ENCODE measurements around the gene JPT2.

Gene JPT2, protein sequence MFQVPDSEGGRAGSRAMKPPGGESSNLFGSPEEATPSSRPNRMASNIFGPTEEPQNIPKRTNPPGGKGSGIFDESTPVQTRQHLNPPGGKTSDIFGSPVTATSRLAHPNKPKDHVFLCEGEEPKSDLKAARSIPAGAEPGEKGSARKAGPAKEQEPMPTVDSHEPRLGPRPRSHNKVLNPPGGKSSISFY

DNA sequence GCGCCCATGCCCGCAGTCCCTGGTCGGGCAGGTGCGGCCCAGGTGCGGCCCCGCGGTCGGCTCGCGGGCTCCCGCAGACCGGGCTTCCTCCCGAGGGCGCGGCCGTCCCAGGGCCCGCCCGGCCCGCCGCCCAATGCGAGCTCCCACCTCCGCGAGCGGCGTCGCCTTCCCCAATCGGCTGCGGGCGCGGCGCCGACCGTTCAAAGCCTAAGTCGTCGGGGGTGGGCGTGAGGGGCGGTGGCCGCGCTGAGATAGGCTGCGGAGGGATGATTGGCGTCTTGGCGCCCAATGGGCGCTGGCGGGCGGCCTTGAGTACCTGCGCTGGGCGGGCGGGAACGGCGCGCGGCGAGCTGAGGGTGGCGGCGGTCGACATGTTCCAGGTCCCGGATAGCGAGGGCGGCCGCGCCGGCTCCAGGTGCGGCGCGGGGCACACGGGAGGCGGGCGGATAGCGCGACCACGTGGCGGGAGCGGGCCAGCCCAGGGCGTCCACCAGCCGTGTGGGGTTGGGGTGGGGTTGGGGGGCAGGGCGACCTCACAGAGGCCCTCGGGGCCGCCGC lies at the start of gene JPT2:
Gene JPT2 (plus strand): TSS at position 338 of the 558 bp plus-strand sequence. CDS start 34 bp downstream, at position 372.
- peak within 1 kb of the TSS; percentile 80 for H3K4me3 ChIP-seq (ENCODE audit: control insufficient read depth, low read depth, low read length)
- DNase-seq (ENCODE audit: low read depth): peak; percentile 71
- TF ChIP-seq, protein P1, sequence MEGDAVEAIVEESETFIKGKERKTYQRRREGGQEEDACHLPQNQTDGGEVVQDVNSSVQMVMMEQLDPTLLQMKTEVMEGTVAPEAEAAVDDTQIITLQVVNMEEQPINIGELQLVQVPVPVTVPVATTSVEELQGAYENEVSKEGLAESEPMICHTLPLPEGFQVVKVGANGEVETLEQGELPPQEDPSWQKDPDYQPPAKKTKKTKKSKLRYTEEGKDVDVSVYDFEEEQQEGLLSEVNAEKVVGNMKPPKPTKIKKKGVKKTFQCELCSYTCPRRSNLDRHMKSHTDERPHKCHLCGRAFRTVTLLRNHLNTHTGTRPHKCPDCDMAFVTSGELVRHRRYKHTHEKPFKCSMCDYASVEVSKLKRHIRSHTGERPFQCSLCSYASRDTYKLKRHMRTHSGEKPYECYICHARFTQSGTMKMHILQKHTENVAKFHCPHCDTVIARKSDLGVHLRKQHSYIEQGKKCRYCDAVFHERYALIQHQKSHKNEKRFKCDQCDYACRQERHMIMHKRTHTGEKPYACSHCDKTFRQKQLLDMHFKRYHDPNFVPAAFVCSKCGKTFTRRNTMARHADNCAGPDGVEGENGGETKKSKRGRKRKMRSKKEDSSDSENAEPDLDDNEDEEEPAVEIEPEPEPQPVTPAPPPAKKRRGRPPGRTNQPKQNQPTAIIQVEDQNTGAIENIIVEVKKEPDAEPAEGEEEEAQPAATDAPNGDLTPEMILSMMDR (IDR thresholded peaks at IDR 0.05; ENCODE audit: control insufficient read depth, insufficient read depth, low read depth, low read length, missing control alignments): no peak

DNA sequence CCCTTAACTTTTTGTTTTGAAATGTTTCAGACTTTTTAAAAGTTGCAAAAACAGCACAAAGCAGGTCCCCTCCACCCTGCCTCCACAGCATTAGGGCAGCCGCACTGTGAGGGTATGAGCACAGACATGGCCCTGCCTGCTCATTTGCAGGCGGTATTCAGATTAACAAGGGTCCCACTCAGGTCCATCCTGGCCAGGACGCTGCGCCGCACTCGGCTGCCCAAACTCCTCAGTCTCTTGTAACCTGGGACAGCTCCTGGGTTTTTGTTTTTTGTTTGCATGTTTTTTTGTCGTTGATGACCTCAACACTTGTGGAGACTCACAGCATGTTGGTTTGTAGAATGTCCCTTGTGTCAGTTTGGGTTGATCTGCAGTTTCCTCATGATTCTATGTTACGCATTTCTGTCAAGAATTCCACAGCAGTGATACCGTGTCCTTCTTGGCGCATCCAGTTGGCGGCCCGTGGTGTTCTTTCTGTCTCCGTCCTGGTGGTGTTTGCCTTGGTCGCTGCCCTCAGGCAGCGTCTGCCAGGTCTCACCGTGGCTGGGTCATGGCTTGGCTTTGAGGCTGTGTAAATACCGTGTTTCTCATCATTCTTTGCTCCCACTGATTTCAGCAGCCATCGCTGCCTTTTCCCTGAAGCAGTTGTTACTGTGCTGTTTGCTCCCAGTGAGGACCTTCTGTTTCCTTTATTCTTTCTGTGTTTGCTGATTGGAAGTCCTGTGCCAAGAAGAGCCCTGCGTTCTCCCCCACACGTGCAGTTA lies 47.4 kb upstream of the JPT2 start:
- DNase-seq (ENCODE audit: low read depth): no peak
- TF ChIP-seq, protein P1 (IDR thresholded peaks at IDR 0.05; ENCODE audit: control insufficient read depth, insufficient read depth, low read depth, low read length, missing control alignments): no peak

DNA sequence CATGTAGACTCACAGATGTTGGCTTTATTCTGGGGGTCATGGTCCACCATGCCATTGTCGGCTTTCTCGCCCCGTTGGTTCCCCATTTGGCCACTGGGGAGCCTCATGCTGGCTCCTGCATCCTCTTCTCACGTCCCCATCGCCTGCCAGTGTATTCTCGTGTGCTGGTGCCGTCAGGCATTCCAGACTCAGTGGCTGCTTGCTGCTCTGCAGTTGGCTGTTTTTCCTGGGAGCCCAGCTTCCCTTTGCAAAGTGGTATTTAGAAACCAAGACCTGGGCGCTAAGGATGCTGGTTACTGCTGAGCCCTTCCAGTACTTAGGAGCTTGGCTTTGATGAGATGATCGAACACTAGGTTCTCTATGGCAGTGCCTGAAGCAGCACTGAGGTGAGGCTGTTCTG lies 46.8 kb upstream of the JPT2 start:
- TF ChIP-seq, protein P1 (IDR thresholded peaks at IDR 0.05; ENCODE audit: control insufficient read depth, insufficient read depth, low read depth, low read length, missing control alignments): no peak
- no peak overlapping the region for H3K4me3 ChIP-seq (ENCODE audit: control insufficient read depth, low read depth, low read length)
- no peak for DNase-seq (ENCODE audit: low read depth)

More for the DNA sequence above, 47.4 kb upstream of the JPT2 start:
- no peak overlapping the region for H3K4me3 ChIP-seq (ENCODE audit: control insufficient read depth, low read depth, low read length)

DNA sequence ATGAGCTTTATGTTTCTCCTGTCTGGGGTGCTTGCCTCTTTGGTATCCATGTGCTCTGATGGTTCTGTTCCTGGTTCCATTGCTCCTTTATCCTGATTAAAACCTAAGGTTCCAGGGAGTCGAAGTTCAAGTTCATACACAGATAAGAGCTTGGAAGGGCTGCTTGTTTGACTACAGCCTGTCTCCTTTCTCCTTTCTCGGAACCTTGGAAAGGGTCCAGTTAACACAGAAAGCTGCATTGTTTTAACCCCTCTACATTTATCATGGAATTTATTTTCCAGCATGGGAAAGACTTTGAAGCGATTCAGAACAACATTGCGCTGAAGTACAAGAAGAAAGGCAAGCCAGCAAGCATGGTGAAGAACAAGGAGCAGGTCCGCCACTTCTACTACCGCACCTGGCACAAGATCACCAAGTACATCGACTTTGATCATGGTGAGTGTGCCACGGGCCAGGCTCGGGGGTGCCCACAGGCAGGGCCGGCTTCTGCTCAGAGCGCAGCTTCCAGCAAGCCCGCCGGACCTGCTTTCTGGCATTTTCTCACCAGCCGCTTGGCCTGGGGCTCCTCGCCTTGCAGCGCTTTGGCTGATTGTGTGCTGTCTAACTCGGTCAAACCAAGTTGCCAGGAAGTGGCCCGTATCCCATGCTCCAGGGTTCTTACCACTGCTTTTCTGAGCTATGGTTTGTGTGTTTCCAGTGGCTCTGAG lies 46.0 kb upstream of the JPT2 start:
- DNase-seq (ENCODE audit: low read depth): no peak
- H3K4me3 ChIP-seq (ENCODE audit: control insufficient read depth, low read depth, low read length): no peak overlapping the region
- TF ChIP-seq, protein P1 (IDR thresholded peaks at IDR 0.05; ENCODE audit: control insufficient read depth, insufficient read depth, low read depth, low read length, missing control alignments): no peak

DNA sequence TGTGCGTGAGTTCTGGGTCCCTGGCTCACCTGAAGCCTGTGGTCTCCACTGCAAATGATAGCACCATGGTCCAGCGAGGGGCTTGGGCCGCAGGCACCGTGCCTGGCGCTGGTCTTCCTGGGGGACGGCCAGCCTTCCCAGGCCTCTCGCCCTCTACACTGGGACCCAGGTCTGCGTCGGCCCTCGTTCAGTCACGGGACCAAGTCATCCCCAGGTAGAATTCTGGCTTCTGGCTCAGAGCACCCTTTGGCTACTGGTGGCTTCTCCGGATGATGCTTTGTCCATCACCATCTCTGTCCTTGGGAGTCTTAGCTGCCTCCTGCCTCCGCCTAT lies 45.5 kb upstream of the JPT2 start:
- no peak overlapping the region for H3K4me3 ChIP-seq (ENCODE audit: control insufficient read depth, low read depth, low read length)
- DNase-seq (ENCODE audit: low read depth): no peak
- TF ChIP-seq, protein P1 (IDR thresholded peaks at IDR 0.05; ENCODE audit: control insufficient read depth, insufficient read depth, low read depth, low read length, missing control alignments): no peak

DNA sequence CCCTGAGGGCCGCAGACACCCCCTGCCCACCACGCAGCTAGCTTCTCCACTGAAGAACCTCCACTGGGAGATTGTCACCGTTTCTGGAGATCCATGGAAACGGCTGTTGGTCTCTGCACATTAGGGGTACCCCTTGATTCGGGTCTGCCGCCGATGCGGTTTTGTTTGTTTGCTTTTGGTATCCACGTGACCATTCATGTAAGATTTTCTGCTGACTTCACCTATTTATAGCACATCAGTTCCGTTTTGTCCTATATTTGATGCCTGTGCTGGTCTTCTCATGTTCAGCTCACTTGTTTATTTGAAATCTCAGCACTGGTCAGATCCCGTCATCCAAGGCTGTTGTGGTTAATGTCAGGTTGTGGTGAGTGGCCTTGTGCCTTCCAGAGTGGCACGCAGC lies 44.8 kb upstream of the JPT2 start:
- DNase-seq (ENCODE audit: low read depth): no peak
- TF ChIP-seq, protein P1 (IDR thresholded peaks at IDR 0.05; ENCODE audit: control insufficient read depth, insufficient read depth, low read depth, low read length, missing control alignments): no peak
- H3K4me3 ChIP-seq (ENCODE audit: control insufficient read depth, low read depth, low read length): no peak overlapping the region
